HG02852 (cell line): ENCODE measurements around the gene SLC6A12.

Experiments
- ATAC-seq: cut with Tn5 transposase; IDR thresholded peaks from one replicate; pipeline ENCODE4 v1.9.1; 2021; ENCODE audit warnings: mild to moderate bottlenecking, moderate library complexity; ENCODE audit not compliant: unreplicated experiment

The SLC6A12 gene

GRCh38 chr12:180445-180844 is 33.5 kb downstream of the SLC6A12 start:
- ATAC-seq = no peak

- ATAC-seq = no peak
Observed at GRCh38 chr12:179885-180284, 34.1 kb downstream of the SLC6A12 start.

GRCh38 chr12:179131-179884 is 34.6 kb downstream of the SLC6A12 start:
- ATAC-seq = no peak

GRCh38 chr12:178829-179109 is 35.2 kb downstream of the SLC6A12 start:
- no peak for ATAC-seq

- ATAC-seq = no peak
Observed at GRCh38 chr12:177980-178828, 35.8 kb downstream of the SLC6A12 start.

GRCh38 chr12:177336-177979 is 36.5 kb downstream of the SLC6A12 start:
- no peak for ATAC-seq

- ATAC-seq = no peak
Observed at GRCh38 chr12:176321-177181, 37.4 kb downstream of the SLC6A12 start.

- no peak for ATAC-seq
Observed at GRCh38 chr12:175759-176158, 38.2 kb downstream of the SLC6A12 start.

- ATAC-seq = no peak
Observed at GRCh38 chr12:175250-175649, 38.7 kb downstream of the SLC6A12 start.

GRCh38 chr12:174596-174995 is 39.4 kb downstream of the SLC6A12 start:
- no peak for ATAC-seq

GRCh38 chr12:174124-174523 is 39.8 kb downstream of the SLC6A12 start:
- no peak for ATAC-seq

- ATAC-seq = no peak
Observed at GRCh38 chr12:172732-173161, 41.2 kb downstream of the SLC6A12 start.

- no peak for ATAC-seq
Observed at GRCh38 chr12:171743-172676, 41.9 kb downstream of the SLC6A12 start.

GRCh38 chr12:171276-171675 is 42.7 kb downstream of the SLC6A12 start:
- no peak for ATAC-seq

GRCh38 chr12:170371-171225 is 43.4 kb downstream of the SLC6A12 start:
- no peak for ATAC-seq

- no peak for ATAC-seq
Observed at GRCh38 chr12:169528-170370, 44.2 kb downstream of the SLC6A12 start.

GRCh38 chr12:168763-169525 is 45.0 kb downstream of the SLC6A12 start:
- ATAC-seq = no peak
